ENCODE data around the gene CLMN. TPM values are rescaled to one million over a fixed set of nuclear protein-coding genes. Genes with fewer than 3 reads are reported as not detected.

CLMN gene
- polyA plus RNA-seq, 1 donor from 2014 or later, result 0.57 TPM

GRCh38 chr14:95157327-95158189 lies 162.2 kb downstream of the CLMN start, which contains the start of gene DICER1:
TSS of gene DICER1 (minus strand) at chr14:95157529. CDS start at chr14:95133458, 24,071 bp downstream.
- H3K9me2 ChIP-seq (ENCODE audit: insufficient read depth, low read length), result no peaks in the 10 kb centered on the region
- no peaks in the 10 kb centered on the region for H3K27me3 ChIP-seq (ENCODE audit: insufficient read depth, low read depth, low read length)
- no peaks in the 10 kb centered on the region for H4K20me1 ChIP-seq (ENCODE audit: insufficient read depth)
- peak within 1 kb of the TSS; percentile 97 for H3K27ac ChIP-seq (ENCODE audit: low read length)
- no peaks in the 10 kb centered on the region for H3F3A ChIP-seq (ENCODE audit: insufficient read depth, low read length, poor library complexity, severe bottlenecking)
- peaks cover 47% of the 10 kb centered on the region for H3K79me2 ChIP-seq (replicated peaks; ENCODE audit: insufficient read depth, low read length)
- H3K36me3 ChIP-seq (ENCODE audit: insufficient read depth, low read length), result no peaks in the 10 kb centered on the region
- peak within 1 kb of the TSS; percentile 100 for H2AFZ ChIP-seq (ENCODE audit: low read depth, low read length)
- peak; percentile 58 for TF ChIP-seq REST (IDR thresholded peaks at IDR 0.05; ENCODE audit: borderline replicate concordance)
- TF ChIP-seq POLR2AphosphoS5 (IDR thresholded peaks at IDR 0.05), result peak; percentile 88
- no peak for TF ChIP-seq TAF1 (IDR thresholded peaks at IDR 0.05; ENCODE audit: low read depth)
- no peak for TF ChIP-seq EZH2 (IDR thresholded peaks at IDR 0.05; ENCODE audit: borderline replicate concordance, insufficient read depth, low read length, poor library complexity, severe bottlenecking)
- TF ChIP-seq EP300 (conservative IDR thresholded peaks at IDR 0.05; ENCODE audit: poor library complexity, severe bottlenecking), result peak; percentile 33
- H3K4me2 ChIP-seq (ENCODE audit: low read length), result peak within 1 kb of the TSS; percentile 80
- no peaks in the 10 kb centered on the region for H3K9me3 ChIP-seq (ENCODE audit: low read length)
- H3K4me3 ChIP-seq (ENCODE audit: low read length), result peak within 1 kb of the TSS; percentile 88
- H3K9ac ChIP-seq (ENCODE audit: low read length), result peak within 1 kb of the TSS; percentile 95

- Histone ChIP-seq H4K20me1 (ENCODE audit: insufficient read depth) (no peaks in the 10 kb centered on the region), H2AFZ (ENCODE audit: low read depth, low read length) (peak overlapping the region; percentile 41)
These were observed 162.7 kb downstream of the CLMN start for GRCh38 chr14:95157048-95157326.

More at GRCh38 chr14:95157048-95157326, 162.7 kb downstream of the CLMN start:
- no peaks in the 10 kb centered on the region for H3K36me3 ChIP-seq (ENCODE audit: insufficient read depth, low read length)
- no peaks in the 10 kb centered on the region for H3F3A ChIP-seq (ENCODE audit: insufficient read depth, low read length, poor library complexity, severe bottlenecking)
- TF ChIP-seq REST (IDR thresholded peaks at IDR 0.05; ENCODE audit: borderline replicate concordance) (peak; percentile 2), CTCF (IDR thresholded peaks at IDR 0.05; ENCODE audit: poor library complexity, severe bottlenecking) (no peak), TAF1 (IDR thresholded peaks at IDR 0.05; ENCODE audit: low read depth) (no peak), RAD21 (conservative IDR thresholded peaks at IDR 0.05) (no peak), EZH2 (IDR thresholded peaks at IDR 0.05; ENCODE audit: borderline replicate concordance, insufficient read depth, low read length, poor library complexity, severe bottlenecking) (no peak), MXI1 (conservative IDR thresholded peaks at IDR 0.05; ENCODE audit: poor library complexity, severe bottlenecking) (peak; percentile 51)
- H3K9me3 ChIP-seq (ENCODE audit: low read length), result no peaks in the 10 kb centered on the region
- H3K4me2 ChIP-seq (ENCODE audit: low read length), result no peak overlapping the region
- H3K9ac ChIP-seq (ENCODE audit: low read length), result peak overlapping the region; percentile 95
- peak overlapping the region; percentile 76 for H3K27ac ChIP-seq (ENCODE audit: low read length)
- H3K79me2 ChIP-seq (replicated peaks; ENCODE audit: insufficient read depth, low read length), result peaks cover 53% of the 10 kb centered on the region
- H3K9me2 ChIP-seq (ENCODE audit: insufficient read depth, low read length), result no peaks in the 10 kb centered on the region
- peak overlapping the region; percentile 88 for H3K4me3 ChIP-seq (ENCODE audit: low read length)
- no peaks in the 10 kb centered on the region for H3K27me3 ChIP-seq (ENCODE audit: insufficient read depth, low read depth, low read length)

Measured in neural cell (in vitro differentiated cells).